DND-41 (cell line): Measurements from ENCODE around the gene GDF9.

Source experiments
- ATAC-seq: fragments of 200-7000 bp; cut with Tn5 transposase; 3 replicates; pipeline ENCODE4 v1.9.1; 2021; ENCODE audit warnings: low read depth; ENCODE audit not compliant: insufficient read depth
- DNase-seq: peaks from one replicate; pipeline ENCODE4 v3.0.0-alpha.2; 2020
- H2AFZ ChIP-seq: 2 replicates; pipeline ENCODE4 v1.6.0; 2012; ENCODE audit warnings: low read depth, low read length
- H3K27ac ChIP-seq: 2 replicates; pipeline ENCODE4 v1.5.1; 2012; ENCODE audit warnings: low read length, inconsistent platforms
- H3K27me3 ChIP-seq: fragments of 200-600 bp; sonication (generic); 2 replicates; pipeline ENCODE4 v1.6.0; 2012; ENCODE audit warnings: low read length, mild to moderate bottlenecking, inconsistent platforms; ENCODE audit not compliant: insufficient read depth, poor library complexity
- H3K36me3 ChIP-seq: 2 replicates; pipeline ENCODE4 v1.5.1; 2012; ENCODE audit warnings: low read length, inconsistent platforms; ENCODE audit not compliant: insufficient read depth
- H3K4me1 ChIP-seq: 2 replicates; pipeline ENCODE4 v1.5.1; 2012; ENCODE audit warnings: mild to moderate bottlenecking, low read length; ENCODE audit not compliant: insufficient read depth
- H3K4me2 ChIP-seq: 2 replicates; pipeline ENCODE4 v1.6.0; 2012; ENCODE audit warnings: mild to moderate bottlenecking, moderate library complexity, low read length, inconsistent platforms; ENCODE audit not compliant: insufficient read depth
- H3K4me3 ChIP-seq, 2 experiments: fragments of 200-600 bp in 1 of 2; shearing (Covaris generic) in 1 of 2; 2 replicates each; pipeline ENCODE4 v1.5.1; 2012 to 2016; ENCODE audit warnings: inconsistent platforms in 2 of 2, low read length in 2 of 2, mild to moderate bottlenecking in 2 of 2, low read depth in 1 of 2, moderate library complexity in 1 of 2
- H3K79me2 ChIP-seq: 2 replicates; pipeline ENCODE4 v1.6.0; 2012; ENCODE audit warnings: low read length, inconsistent platforms; ENCODE audit not compliant: insufficient read depth
- H3K9ac ChIP-seq: 2 replicates; pipeline ENCODE4 v1.6.0; 2012; ENCODE audit warnings: low read depth, mild to moderate bottlenecking, inconsistent platforms, low read length, moderate library complexity
- H3K9me3 ChIP-seq: 2 replicates; pipeline ENCODE4 v1.5.1; 2012; ENCODE audit warnings: low read length, moderate library complexity, mild to moderate bottlenecking, inconsistent platforms; ENCODE audit not compliant: insufficient read depth, severe bottlenecking
- H4K20me1 ChIP-seq: 2 replicates; pipeline ENCODE4 v1.6.0; 2012; ENCODE audit warnings: low read length; ENCODE audit not compliant: insufficient read depth
- CTCF ChIP-seq: IDR thresholded peaks from 2 replicates; pipeline ENCODE4 v1.5.1; 2012; ENCODE audit warnings: borderline replicate concordance, low read length, moderate library complexity, mild to moderate bottlenecking; ENCODE audit not compliant: poor library complexity, severe bottlenecking; ENCODE audit errors: extremely low read depth
- EZH2 ChIP-seq: IDR thresholded peaks from 3 replicates; pipeline ENCODE4 v1.6.1; 2012; ENCODE audit warnings: borderline replicate concordance, low read depth, mild to moderate bottlenecking, moderate library complexity, low read length, inconsistent platforms; ENCODE audit not compliant: severe bottlenecking

Gene GDF9

GRCh38 chr5:132828846-132829494 lies 37.3 kb downstream of the GDF9 start:
- H3K4me2 ChIP-seq: no peak overlapping the region
- H3K9me3 ChIP-seq: no peaks in the 10 kb centered on the region
- H3K79me2 ChIP-seq: no peaks in the 10 kb centered on the region
- no peak overlapping the region for H3K4me3 ChIP-seq
- TF ChIP-seq EZH2 (no peak), CTCF (no peak)
- peaks cover 43% of the 10 kb centered on the region for H3K27me3 ChIP-seq
- no peaks in the 10 kb centered on the region for H4K20me1 ChIP-seq
- H3K36me3 ChIP-seq: no peaks in the 10 kb centered on the region; the same call in 1 of the 2 replicates
- no peak overlapping the region for H2AFZ ChIP-seq
- DNase-seq (no peak), ATAC-seq (no peak)
- no peak overlapping the region for H3K9ac ChIP-seq
- no peak overlapping the region for H3K27ac ChIP-seq
- peaks cover 13% of the 10 kb centered on the region for H3K4me1 ChIP-seq

- H3K4me3 ChIP-seq: no peak overlapping the region
- H3K27me3 ChIP-seq: peaks cover 43% of the 10 kb centered on the region
- no peak for ATAC-seq
- TF ChIP-seq EZH2: no peak
- no peak for TF ChIP-seq CTCF
- no peaks in the 10 kb centered on the region for H3K9me3 ChIP-seq
- H3K79me2 ChIP-seq: no peaks in the 10 kb centered on the region
- no peak overlapping the region for H3K9ac ChIP-seq
- H3K27ac ChIP-seq: no peak overlapping the region
- no peak overlapping the region for H2AFZ ChIP-seq
- no peak for DNase-seq
- no peaks in the 10 kb centered on the region for H4K20me1 ChIP-seq
- H3K4me1 ChIP-seq: peaks cover 13% of the 10 kb centered on the region
- H3K4me2 ChIP-seq: no peak overlapping the region
- no peaks in the 10 kb centered on the region; the same call in 1 of the 2 replicates for H3K36me3 ChIP-seq
Measured at GRCh38 chr5:132827943-132828673, 38.2 kb downstream of the GDF9 start.

GRCh38 chr5:132826424-132827082 lies 39.7 kb downstream of the GDF9 start:
- no peaks in the 10 kb centered on the region for H3K9me3 ChIP-seq
- H3K36me3 ChIP-seq: no peaks in the 10 kb centered on the region; the same call in 1 of the 2 replicates
- no peaks in the 10 kb centered on the region for H4K20me1 ChIP-seq
- H3K27me3 ChIP-seq: peaks cover 43% of the 10 kb centered on the region
- no peak overlapping the region for H3K27ac ChIP-seq
- no peak overlapping the region for H3K9ac ChIP-seq
- no peak overlapping the region for H3K4me3 ChIP-seq
- no peak overlapping the region for H2AFZ ChIP-seq
- DNase-seq: no peak
- H3K4me2 ChIP-seq: no peak overlapping the region
- no peaks in the 10 kb centered on the region for H3K79me2 ChIP-seq
- peaks cover 13% of the 10 kb centered on the region for H3K4me1 ChIP-seq
- no peak for ATAC-seq
- TF ChIP-seq EZH2: no peak
- no peak for TF ChIP-seq CTCF
